Neural cell (in vitro differentiated cells): ENCODE results near the gene ATP1A2. TPM values are rescaled to one million over a fixed set of nuclear protein-coding genes. Genes with fewer than 3 reads are reported as not detected.

Experiments
- H2AFZ ChIP-seq: fragments of 200-600, 300-800 bp; sonication (generic), shearing (Covaris generic); 2 replicates; pipeline ENCODE4 v1.6.0; 2014; ENCODE audit warnings: low read depth, mild to moderate bottlenecking, antibody characterized with exemption, low read length, moderate library complexity
- H3F3A ChIP-seq: fragments of 200-600 bp; shearing (Covaris generic); 2 replicates; pipeline ENCODE4 v1.6.1; 2016; ENCODE audit warnings: mild to moderate bottlenecking, moderate library complexity, mixed read lengths, antibody characterized with exemption, low read length; ENCODE audit not compliant: insufficient read depth, poor library complexity, severe bottlenecking
- H3K27ac ChIP-seq: fragments of 200-600, 300-800 bp; sonication (generic), shearing (Covaris generic); 2 replicates; pipeline ENCODE4 v1.5.1; 2014; ENCODE audit warnings: mild to moderate bottlenecking, low read length, moderate library complexity
- H3K27me3 ChIP-seq: fragments of 300-800, 200-600 bp; sonication (generic), shearing (Covaris generic); 2 replicates; pipeline ENCODE4 v1.6.0; 2014; ENCODE audit warnings: mild to moderate bottlenecking, low read depth, low read length, moderate library complexity; ENCODE audit not compliant: insufficient read depth
- H3K36me3 ChIP-seq: fragments of 300-800, 200-600 bp; sonication (generic), shearing (Covaris generic); 2 replicates; pipeline ENCODE4 v1.5.1; 2014; ENCODE audit warnings: mild to moderate bottlenecking, antibody characterized with exemption, low read length, moderate library complexity; ENCODE audit not compliant: insufficient read depth
- H3K4me2 ChIP-seq: fragments of 300-800, 200-600 bp; sonication (generic), shearing (Covaris generic); 2 replicates; pipeline ENCODE4 v1.6.0; 2014; ENCODE audit warnings: mild to moderate bottlenecking, low read length
- H3K4me3 ChIP-seq: fragments of 300-800, 200-600 bp; sonication (generic), shearing (Covaris generic); 2 replicates; pipeline ENCODE4 v1.5.1; 2014; ENCODE audit warnings: mild to moderate bottlenecking, low read length, moderate library complexity
- H3K79me2 ChIP-seq: fragments of 200-600 bp; shearing (Covaris generic); replicated peaks from 2 replicates; pipeline ENCODE4 v1.6.0; 2014; ENCODE audit warnings: mild to moderate bottlenecking, low read length, moderate library complexity; ENCODE audit not compliant: insufficient read depth
- H3K9ac ChIP-seq: fragments of 300-800, 200-600 bp; sonication (generic), shearing (Covaris generic); 2 replicates; pipeline ENCODE4 v1.6.1; 2016; ENCODE audit warnings: mild to moderate bottlenecking, low read length, mixed read lengths
- H3K9me2 ChIP-seq: fragments of 200-600 bp; shearing (Covaris generic); 2 replicates; pipeline ENCODE4 v1.6.1; 2016; ENCODE audit warnings: mild to moderate bottlenecking, low read length, mixed read lengths; ENCODE audit not compliant: insufficient read depth
- H3K9me3 ChIP-seq: fragments of 200-600, 300-800 bp; sonication (generic), shearing (Covaris generic); 2 replicates; pipeline ENCODE4 v1.6.1; 2016; ENCODE audit warnings: mild to moderate bottlenecking, mixed run types, low read length, moderate library complexity, mixed read lengths
- H4K20me1 ChIP-seq: fragments of 200-600 bp; shearing (Covaris generic); 2 replicates; pipeline ENCODE4 v1.6.1; 2016; ENCODE audit warnings: mild to moderate bottlenecking, mixed run types; ENCODE audit not compliant: insufficient read depth
- EP300 ChIP-seq: fragments of 450-650 bp; conservative IDR thresholded peaks from 2 replicates; pipeline ENCODE4 v1.6.1; 2014; ENCODE audit warnings: antibody characterized with exemption, mild to moderate bottlenecking, moderate library complexity; ENCODE audit not compliant: poor library complexity, severe bottlenecking
- EZH2 ChIP-seq: fragments of 200-600, 300-800 bp; shearing (Covaris generic), sonication (generic); IDR thresholded peaks from 2 replicates; pipeline ENCODE4 v1.6.1; 2014; ENCODE audit warnings: antibody characterized with exemption, low read length, borderline replicate concordance, mild to moderate bottlenecking; ENCODE audit not compliant: insufficient read depth, poor library complexity, severe bottlenecking
- MXI1 ChIP-seq: fragments of 450-650 bp; conservative IDR thresholded peaks from 2 replicates; pipeline ENCODE4 v1.6.1; 2014; ENCODE audit warnings: antibody characterized with exemption, mild to moderate bottlenecking; ENCODE audit not compliant: poor library complexity, severe bottlenecking
- POLR2AphosphoS5 ChIP-seq: IDR thresholded peaks from 2 replicates; pipeline ENCODE4 v1.6.1; 2012
- RAD21 ChIP-seq: fragments of 450-650 bp; conservative IDR thresholded peaks from 2 replicates; pipeline ENCODE4 v1.6.1; 2014; ENCODE audit warnings: antibody characterized with exemption, mild to moderate bottlenecking, moderate library complexity
- SMC3 ChIP-seq: fragments of 450-650 bp; conservative IDR thresholded peaks from 2 replicates; pipeline ENCODE4 v1.6.1; 2014; ENCODE audit warnings: antibody characterized with exemption, mild to moderate bottlenecking, moderate library complexity; ENCODE audit not compliant: poor library complexity
- TAF1 ChIP-seq: IDR thresholded peaks from 2 replicates; pipeline ENCODE4 v1.6.1; 2012; ENCODE audit warnings: low read depth
- polyA plus RNA-seq: library from polyadenylated mRNA; depleted of rRNA; stranded (reverse); fragments of >200 nt; gene quantifications from 2 replicates; pipeline ENCODE4 v1.2.3, GENCODE V29; 2014
- TF ChIP-seq, protein P1 (sequence below): fragments of 450-650 bp; IDR thresholded peaks from 2 replicates; pipeline ENCODE4 v1.5.1; 2014; ENCODE audit warnings: antibody characterized with exemption, mild to moderate bottlenecking, moderate library complexity; ENCODE audit not compliant: poor library complexity, severe bottlenecking
- TF ChIP-seq, protein P2 (sequence below): IDR thresholded peaks from 2 replicates; pipeline ENCODE4 v1.6.1; 2012; ENCODE audit warnings: borderline replicate concordance

The ATP1A2 gene
- polyA plus RNA-seq, 1 donor from 2014 or later, result 0.12 TPM

DNA sequence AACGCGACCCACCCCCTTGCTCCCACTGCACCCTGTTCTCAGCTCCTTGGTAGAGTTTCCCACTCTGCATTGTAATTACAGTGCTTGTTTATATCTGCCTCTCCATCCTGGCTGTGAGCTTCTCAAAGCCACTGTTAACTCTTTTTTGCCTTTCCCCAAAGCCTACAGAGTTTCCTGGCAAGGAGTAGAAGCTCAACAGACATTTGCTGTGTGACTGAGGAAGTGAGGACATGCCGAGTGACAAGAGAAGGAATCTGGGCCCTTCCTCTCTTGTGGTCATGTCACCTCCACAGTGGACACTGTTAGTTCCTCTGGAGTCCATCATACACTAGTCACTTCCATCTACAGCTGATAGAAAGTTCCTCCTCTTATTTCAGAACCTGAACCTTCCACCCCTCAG lies 11.1 kb upstream of the ATP1A2 start:
- H2AFZ ChIP-seq, result no peak overlapping the region
- H3F3A ChIP-seq, result no peaks in the 10 kb centered on the region
- no peaks in the 10 kb centered on the region for H4K20me1 ChIP-seq
- H3K36me3 ChIP-seq, result no peaks in the 10 kb centered on the region
- no peaks in the 10 kb centered on the region for H3K79me2 ChIP-seq
- H3K9me2 ChIP-seq, result no peaks in the 10 kb centered on the region
- no peak overlapping the region for H3K4me3 ChIP-seq
- H3K27ac ChIP-seq, result no peak overlapping the region
- TF ChIP-seq, protein P1, sequence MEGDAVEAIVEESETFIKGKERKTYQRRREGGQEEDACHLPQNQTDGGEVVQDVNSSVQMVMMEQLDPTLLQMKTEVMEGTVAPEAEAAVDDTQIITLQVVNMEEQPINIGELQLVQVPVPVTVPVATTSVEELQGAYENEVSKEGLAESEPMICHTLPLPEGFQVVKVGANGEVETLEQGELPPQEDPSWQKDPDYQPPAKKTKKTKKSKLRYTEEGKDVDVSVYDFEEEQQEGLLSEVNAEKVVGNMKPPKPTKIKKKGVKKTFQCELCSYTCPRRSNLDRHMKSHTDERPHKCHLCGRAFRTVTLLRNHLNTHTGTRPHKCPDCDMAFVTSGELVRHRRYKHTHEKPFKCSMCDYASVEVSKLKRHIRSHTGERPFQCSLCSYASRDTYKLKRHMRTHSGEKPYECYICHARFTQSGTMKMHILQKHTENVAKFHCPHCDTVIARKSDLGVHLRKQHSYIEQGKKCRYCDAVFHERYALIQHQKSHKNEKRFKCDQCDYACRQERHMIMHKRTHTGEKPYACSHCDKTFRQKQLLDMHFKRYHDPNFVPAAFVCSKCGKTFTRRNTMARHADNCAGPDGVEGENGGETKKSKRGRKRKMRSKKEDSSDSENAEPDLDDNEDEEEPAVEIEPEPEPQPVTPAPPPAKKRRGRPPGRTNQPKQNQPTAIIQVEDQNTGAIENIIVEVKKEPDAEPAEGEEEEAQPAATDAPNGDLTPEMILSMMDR, result no peak
- TF ChIP-seq EP300, result no peak
- no peak for TF ChIP-seq SMC3
- no peak for TF ChIP-seq POLR2AphosphoS5
- TF ChIP-seq EZH2, result no peak
- no peak for TF ChIP-seq TAF1
- TF ChIP-seq, protein P2, sequence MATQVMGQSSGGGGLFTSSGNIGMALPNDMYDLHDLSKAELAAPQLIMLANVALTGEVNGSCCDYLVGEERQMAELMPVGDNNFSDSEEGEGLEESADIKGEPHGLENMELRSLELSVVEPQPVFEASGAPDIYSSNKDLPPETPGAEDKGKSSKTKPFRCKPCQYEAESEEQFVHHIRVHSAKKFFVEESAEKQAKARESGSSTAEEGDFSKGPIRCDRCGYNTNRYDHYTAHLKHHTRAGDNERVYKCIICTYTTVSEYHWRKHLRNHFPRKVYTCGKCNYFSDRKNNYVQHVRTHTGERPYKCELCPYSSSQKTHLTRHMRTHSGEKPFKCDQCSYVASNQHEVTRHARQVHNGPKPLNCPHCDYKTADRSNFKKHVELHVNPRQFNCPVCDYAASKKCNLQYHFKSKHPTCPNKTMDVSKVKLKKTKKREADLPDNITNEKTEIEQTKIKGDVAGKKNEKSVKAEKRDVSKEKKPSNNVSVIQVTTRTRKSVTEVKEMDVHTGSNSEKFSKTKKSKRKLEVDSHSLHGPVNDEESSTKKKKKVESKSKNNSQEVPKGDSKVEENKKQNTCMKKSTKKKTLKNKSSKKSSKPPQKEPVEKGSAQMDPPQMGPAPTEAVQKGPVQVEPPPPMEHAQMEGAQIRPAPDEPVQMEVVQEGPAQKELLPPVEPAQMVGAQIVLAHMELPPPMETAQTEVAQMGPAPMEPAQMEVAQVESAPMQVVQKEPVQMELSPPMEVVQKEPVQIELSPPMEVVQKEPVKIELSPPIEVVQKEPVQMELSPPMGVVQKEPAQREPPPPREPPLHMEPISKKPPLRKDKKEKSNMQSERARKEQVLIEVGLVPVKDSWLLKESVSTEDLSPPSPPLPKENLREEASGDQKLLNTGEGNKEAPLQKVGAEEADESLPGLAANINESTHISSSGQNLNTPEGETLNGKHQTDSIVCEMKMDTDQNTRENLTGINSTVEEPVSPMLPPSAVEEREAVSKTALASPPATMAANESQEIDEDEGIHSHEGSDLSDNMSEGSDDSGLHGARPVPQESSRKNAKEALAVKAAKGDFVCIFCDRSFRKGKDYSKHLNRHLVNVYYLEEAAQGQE, result no peak
- TF ChIP-seq RAD21, result no peak
- no peak for TF ChIP-seq MXI1
- no peak overlapping the region for H3K4me2 ChIP-seq
- no peak overlapping the region for H3K9ac ChIP-seq
- H3K27me3 ChIP-seq, result no peaks in the 10 kb centered on the region
- no peaks in the 10 kb centered on the region for H3K9me3 ChIP-seq

DNA sequence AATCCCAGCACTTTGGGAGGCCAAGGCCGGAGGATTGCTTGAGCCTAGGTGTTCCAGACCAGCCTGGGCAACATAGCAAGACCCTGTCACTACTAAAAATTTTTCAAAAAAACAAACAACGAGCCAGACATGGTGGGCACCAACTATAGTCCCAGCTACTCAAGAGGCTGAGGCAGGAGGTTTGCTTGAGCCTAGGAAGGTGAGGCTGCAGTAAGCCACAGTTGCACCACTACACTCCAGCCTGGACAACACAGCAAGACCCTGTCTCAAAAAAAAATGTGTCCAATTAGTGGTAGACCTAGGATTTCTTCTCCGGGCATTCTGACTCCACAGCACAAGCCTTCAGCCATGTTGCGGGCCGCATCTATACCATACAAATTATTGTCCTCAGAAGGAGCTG lies 10.4 kb upstream of the ATP1A2 start:
- no peaks in the 10 kb centered on the region for H3F3A ChIP-seq
- H3K4me2 ChIP-seq, result no peak overlapping the region
- TF ChIP-seq POLR2AphosphoS5 (no peak), SMC3 (no peak), MXI1 (no peak), TAF1 (no peak), EZH2 (no peak), EP300 (no peak), RAD21 (no peak)
- TF ChIP-seq, protein P1, result no peak
- TF ChIP-seq, protein P2, result no peak
- H3K9me3 ChIP-seq, result no peaks in the 10 kb centered on the region
- H2AFZ ChIP-seq, result no peak overlapping the region
- H3K27me3 ChIP-seq, result no peaks in the 10 kb centered on the region
- no peak overlapping the region for H3K9ac ChIP-seq
- no peak overlapping the region for H3K4me3 ChIP-seq
- no peak overlapping the region for H3K27ac ChIP-seq
- no peaks in the 10 kb centered on the region for H4K20me1 ChIP-seq
- H3K9me2 ChIP-seq, result no peaks in the 10 kb centered on the region
- H3K79me2 ChIP-seq, result no peaks in the 10 kb centered on the region
- no peaks in the 10 kb centered on the region for H3K36me3 ChIP-seq
